ENCODE measurements around the gene PKN2.
"Not testable (repeated sequence)": the region's sequence is repeated elsewhere in the genome, so short reads cannot be mapped to it uniquely, and the experiment has no call there.

The PKN2 gene

DNA sequence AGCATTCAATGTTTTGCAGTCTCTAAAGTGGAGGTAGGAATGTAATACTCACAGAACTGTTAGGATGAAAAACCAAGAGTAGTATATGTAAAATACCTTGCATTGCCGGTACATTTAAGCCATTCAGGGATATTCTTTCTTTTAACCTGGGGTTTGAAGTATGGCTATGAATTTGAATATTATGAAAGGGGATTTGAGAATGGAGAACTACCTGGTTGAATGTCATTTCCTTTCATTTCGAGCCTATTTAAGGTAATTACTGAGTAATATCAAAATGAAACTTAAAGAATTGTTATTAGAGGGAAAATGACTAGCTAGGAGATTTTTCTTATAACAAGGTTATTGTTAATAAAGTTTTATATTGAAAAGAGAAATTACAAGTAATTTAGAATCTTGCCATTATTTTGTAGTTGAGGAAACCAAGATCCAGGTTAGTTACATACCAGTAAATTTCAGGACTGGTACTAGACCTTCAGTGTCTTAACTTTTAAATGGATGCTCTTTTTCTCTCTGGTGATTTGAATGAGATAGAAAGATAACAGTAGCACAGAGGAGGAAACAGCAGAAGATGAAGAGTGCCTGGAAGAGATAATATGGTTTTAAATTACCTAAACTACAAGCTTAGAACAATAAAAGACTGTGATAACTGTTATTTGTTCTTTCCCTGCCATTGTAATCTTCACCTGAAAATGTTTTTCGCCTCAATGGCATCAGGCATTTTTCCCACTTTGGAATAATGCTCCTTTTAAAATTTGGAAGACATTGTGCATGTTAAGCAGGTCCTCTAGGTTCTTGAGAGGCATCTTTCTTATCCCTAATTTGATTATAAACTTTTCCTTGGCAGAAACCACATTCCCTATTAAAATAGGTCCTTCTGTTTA is 103.2 kb downstream of the PKN2 start:
- no peak for DNase-seq (ENCODE audit: low read depth in 2 of 2)

DNA sequence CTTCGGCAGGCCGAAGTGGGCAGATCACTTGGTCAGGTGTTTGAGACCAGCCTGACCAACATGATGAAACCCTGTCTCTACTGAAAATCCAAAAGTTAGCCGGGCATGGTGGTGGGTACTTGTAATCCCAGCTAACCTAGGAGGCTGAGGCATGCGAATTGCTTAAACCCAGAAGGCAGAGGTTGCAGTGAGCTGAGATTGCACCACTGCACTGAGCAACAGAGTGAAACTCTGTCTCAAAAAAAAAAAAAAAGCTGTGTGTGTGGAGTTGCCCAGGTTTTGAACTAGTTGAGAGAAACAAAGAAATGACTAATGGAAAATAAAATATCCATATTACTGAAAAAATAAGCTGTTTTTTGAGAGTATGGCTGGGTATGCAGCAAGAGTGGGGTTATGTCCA is 107.1 kb downstream of the PKN2 start:
- DNase-seq (ENCODE audit: low read depth in 2 of 2), result no peak

DNA sequence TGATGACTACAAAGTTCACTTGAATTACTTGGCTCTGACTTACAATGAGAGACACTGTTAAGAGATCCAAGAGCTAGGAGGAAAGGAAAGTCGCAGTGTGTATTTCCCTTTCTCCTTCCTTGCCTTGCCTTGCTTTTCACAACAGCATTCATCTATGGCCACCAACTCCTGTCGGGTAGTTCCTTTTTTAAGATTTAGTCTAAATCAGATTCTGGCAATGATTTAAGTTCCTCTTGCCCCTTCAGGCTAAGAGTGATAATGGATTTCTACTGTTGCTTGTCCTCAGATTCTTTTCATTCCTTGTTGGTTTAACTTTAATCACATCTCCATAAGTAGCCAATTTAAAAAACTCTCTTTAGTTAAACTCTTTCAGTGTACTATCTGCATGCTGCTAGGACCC is 115.4 kb downstream of the PKN2 start:
- no peak for DNase-seq (ENCODE audit: low read depth in 2 of 2)

DNA sequence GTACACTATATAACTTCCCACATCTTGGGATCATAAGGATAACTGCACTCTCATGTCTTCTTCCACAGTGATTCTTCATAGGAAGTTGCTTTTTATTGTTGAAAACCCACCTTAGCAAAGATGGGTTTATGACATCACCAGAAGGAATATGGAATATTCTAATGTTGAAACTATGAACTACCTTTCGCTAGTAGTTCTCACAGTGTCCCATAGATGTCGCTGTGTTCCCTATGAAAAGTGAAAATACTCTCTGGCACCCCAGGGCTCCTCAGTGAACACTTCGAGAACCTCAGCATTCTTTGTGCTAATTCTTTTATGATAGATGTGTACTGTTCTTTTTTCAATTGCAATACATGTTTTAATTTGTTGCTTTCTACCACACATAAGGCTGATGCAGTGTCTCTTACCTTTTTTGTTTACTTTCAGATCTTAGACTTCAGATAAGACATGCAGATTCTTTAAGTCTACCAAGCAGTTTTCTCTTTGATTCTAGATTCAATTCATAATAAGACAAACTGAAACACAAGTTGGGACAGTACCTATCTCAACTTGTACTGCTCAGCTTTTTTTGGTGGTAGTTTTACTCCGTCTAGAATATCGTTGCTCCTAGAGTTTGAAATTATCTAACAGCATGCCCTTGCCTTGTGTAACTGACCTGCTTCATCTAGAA is 116.4 kb downstream of the PKN2 start:
- no peak for DNase-seq (ENCODE audit: low read depth in 2 of 2)

DNA sequence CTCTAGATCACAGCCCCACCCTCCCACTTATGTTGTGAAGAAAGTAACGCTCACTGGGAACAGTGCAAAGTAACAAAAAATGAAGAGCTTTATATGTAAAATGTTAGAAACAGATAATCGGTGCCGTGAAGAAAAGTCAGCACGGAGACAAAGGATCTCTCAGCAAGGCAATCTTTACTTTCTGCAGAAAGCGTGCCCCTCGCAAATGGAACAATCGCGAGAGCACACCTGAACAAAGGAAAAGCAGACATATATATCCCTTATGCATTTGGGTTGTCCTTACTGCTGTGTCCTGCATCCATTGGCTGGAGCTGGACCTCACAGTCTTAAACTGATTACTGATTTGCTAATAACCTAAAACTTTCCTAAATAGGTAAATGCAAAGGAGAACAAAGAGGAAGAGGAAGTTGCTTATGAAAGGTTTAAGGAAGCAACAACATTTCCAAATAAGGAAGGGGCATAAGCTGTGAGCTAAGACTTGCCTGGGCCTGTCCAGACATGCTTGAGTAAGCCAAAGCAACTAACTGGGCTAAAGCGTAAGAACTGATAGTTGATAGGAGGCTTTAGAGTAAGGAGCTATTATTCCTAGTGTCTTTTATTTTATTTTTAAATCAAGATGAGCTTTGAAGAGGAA is 117.6 kb downstream of the PKN2 start:
- DNase-seq (ENCODE audit: low read depth in 2 of 2), result no peak

DNA sequence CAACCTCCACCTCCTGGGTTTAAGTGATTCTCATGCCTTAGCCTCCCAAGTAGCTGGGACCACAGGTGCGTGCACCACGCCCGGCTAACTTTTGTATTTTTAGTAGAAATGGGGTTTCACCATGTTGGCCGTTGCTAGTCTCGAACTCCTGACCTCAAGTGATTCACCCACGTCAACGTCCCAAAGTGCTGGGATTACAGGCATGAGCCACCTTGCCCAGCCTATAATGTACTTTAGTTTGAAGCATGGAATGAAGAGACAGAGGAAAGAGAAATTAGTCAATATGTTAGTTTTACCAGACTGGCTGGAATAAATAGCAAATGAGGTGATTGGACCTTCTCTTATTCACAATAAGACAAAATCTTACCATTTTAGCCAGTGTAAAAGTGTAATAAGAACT is 118.3 kb downstream of the PKN2 start:
- no peak for DNase-seq (ENCODE audit: low read depth in 2 of 2)

DNA sequence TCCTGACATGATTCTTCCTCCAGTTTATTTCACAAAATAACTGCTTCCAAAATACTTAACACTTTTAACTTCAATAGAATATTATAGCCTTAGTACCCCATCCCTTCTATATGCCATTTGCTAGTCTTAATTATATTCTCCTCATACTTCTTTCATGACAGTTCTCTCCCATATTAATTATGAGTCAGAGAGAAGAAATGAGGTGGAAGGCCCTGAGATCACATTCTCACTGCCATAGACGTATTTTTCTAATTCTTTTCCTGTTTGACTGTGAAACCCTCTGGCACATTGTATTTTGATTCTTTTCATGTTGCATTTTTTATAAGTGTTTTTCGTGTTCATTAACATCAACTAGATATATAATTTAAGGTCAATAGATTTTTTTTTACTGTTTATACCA is 118.9 kb downstream of the PKN2 start:
- peak; percentile 25 to 26 for DNase-seq (ENCODE audit: low read depth in 2 of 2)

DNA sequence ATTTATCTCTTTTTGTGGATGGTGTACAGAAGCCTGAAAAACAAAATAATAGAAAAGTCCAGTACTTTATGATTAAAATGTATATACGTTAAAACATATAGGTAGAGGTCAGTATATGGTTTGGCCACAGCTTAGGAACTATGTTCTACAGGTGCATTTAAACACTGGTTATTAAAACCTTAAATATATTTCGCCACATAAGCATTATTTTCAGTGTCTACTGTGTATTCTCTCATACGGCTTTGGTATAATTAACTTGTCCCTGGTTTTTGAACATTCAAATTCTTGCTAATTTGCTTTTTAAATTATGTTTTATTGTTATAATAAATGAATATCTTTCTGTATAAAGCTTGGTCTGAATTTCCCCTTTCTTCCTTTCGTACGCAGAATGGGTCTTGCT is 119.4 kb downstream of the PKN2 start:
- DNase-seq (ENCODE audit: low read depth in 2 of 2), result no peak

DNA sequence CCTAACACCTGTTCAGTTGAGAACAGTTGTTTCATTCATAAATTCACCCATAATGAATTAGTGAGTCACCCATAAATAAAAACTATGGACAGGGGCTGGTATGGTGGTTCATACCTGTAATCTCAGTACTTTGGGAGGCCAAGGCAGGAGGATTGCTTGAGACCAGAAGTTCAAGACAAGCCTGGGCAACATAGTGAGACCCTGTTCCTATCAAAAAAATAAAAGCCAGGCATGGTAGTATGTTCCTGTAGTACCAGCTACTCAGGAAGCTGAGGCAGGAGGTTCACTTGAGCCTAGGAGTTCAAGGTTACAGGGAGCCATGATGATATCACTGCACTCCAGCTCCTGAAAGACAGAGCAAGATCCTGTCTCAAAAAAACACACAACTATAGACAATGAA is 128.3 kb downstream of the PKN2 start:
- DNase-seq (ENCODE audit: low read depth in 2 of 2), result no peak

DNA sequence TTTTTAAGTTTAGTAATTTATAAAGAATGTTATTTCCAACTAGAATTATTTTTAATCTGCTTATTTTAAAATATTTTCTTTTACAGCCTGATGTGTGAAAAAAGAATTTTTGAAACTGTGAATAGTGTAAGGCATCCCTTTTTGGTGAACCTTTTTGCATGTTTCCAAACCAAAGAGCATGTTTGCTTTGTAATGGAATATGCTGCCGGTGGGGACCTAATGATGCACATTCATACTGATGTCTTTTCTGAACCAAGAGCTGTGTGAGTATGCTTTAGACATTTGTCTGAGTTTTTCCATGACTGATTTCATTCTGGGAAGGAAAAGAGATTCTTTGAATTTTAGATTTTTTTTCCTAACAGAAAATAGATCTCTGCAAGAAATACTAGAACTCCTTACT is 129.4 kb downstream of the PKN2 start:
- DNase-seq (ENCODE audit: low read depth in 2 of 2), result no peak

DNA sequence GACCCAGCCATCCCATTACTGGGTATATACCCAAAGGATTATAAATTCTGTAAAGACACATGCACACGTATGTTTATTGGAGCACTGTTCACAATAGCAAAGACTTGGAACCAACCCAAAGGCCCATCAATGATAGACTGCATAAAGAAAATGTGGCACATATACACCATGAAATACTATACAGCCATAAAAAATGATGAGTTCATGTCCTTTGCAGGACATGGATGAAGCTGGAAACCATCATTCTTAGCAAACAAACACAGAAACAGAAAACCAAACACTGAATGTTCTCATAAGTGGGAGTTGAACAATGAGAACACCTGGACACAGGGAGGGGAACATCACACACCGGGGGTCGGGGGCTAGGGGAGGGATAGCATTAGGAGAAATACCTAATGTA is 135.6 kb downstream of the PKN2 start:
- not testable (repeated sequence) for DNase-seq (ENCODE audit: low read depth in 2 of 2)

DNA sequence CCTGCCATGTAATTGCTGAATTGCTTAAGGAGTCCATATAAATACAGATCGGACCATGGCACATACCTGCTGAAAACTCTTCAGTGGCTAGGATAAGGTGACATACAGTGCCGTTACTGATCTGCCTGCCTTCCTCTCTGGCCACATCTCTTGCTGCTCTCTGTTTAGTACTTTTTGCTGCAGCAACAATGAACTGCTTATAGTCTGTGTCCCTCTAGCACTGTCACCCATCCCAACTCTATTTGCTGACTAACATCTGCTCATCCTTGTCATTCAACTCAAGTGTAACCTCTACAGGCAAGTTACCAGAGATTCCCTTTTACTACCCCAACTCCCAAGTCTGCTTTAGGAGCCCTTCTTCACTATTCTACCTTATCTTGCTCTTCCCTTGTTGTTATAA is 141.6 kb downstream of the PKN2 start:
- DNase-seq (ENCODE audit: low read depth in 2 of 2), result no peak

DNA sequence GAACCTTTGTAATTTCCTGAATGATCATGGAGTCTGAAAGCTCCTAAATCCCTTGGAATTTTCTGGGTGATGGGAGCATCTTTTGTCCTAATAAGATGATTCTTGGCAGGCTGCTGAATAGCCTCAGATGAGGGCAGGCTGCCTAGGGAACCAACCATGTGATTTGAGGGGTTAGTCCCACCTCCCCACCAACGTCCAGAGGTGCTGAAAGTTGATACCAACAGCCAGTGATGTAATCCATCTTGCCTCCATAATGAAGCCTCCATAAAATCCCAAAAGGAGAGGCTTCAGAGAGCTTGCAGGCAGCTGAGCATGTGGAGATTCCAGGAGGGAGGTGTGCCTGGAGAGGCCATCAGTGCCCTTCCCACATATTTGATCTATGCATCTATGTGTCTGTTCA is 163.6 kb downstream of the PKN2 start:
- no peak for DNase-seq (ENCODE audit: low read depth in 2 of 2)

DNA sequence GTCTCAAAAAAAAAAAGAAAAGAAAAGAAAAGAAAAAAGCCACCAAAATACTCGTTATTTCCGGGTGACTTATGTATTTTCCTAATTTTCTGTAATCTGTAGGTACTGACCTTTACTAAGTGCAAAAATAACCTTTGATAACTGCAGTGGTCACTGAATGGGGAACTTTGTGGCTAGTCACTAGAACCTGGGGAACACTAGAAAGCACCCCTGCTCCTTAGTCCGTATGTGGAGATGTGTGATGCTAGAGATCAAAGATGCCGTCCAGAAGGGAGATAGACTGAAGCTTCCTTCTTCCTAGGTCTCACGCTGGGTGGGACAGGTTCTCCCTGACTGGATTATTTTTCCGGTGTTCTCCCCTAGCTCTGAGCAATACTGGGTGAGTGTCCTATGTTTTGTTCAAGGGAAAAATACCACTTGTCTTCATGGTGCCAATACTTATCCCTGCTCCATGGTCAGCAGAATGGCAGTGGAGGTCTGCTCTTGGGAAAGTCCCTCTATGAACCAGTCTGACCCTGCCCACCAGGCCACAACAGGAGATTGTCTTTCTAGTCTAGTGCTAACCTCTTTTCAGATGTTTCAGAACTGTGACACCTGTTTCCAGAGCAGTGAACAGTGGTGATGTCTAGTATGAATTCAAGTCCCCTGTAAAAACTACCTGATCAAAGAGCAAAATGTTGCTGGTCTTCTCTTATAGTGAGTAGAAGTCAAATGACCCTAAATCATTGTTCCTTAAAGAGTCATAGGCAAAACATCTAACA is 167.4 kb downstream of the PKN2 start:
- no peak for DNase-seq (ENCODE audit: low read depth in 2 of 2)

DNA sequence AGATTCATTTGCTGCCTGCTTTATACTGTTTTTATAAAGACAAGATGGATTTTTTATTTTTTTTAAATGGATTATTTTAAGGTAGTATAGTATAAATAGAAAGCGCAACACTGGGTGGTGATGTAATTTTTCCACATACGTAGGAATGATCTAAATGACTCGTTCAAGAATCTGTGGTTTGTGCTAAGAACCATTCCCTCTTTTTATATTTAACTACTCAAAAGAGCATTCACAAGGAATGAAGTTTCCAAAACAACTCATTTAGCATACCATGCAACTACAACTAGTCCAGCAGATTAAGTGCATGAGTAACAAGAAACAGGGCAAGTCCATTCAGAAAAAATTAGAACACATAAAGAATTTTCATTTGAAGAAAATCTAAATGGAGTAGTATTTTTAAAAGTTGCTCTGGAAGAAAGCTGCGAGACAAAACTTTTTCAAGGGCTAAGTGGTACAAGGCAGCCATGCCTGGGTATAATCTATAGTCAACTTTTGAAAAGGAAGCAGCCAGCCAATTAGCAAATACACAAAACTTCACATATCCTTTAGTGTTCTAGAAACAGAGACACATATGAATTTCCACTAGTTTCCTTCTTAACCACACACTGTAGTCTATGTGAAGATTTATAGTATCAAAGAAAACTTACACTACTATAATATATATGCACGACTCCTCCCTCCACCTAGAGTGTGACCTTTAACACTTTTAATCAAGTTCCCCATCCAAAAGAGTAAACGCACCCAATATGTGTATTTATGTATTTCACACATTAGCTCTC is 183.9 kb downstream of the PKN2 start:
- DNase-seq (ENCODE audit: low read depth in 2 of 2), result no peak

DNA sequence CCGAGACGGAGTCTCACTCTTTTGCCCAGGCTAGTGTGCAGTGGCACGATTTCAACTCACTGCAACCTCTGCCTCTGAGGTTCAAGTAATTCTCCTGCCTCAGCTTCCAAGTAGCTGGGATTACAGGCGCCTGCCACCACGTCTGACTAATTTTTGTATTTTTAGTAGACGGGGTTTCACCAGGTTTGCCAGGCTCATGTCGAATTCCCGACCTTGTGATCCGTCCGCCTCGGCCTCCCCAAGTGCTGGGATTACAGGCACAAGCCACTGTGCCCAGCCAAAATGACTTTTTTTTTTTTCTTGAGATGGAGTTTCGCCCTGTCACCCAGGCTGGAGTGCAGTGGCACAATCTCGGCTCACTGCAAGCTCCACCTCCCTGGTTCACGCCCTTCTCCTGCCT is 185.6 kb downstream of the PKN2 start:
- not testable (repeated sequence) for DNase-seq (ENCODE audit: low read depth in 2 of 2)

DNA sequence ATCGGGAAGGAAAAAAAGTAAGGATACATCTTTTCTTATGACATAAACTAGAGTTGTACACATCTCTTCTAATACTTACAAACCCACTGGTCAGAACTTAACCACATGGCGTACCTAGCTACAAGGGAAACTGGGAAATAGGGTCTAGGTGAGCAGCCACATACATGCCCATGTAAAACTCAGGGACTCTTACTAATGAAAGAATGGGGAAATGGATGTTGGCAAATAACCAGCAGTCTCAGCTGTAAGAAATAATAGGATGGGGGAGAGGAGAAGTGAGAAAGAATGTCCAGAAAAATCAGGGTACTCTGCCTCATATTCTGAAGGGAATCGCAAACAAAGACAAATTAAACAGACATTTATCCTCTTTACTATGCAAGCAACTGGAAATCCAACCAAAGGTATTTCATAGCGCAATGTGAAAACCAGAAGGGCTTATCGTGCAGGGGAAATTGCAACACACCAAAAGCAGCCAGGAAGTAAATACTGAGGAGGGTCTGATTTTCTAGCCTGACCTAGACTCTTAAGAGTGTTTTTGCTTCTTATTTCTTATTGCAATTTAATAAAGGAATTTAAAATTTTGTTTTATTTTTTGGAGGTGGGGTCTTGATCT is 189.8 kb downstream of the PKN2 start:
- no peak for DNase-seq (ENCODE audit: low read depth in 2 of 2)

DNA sequence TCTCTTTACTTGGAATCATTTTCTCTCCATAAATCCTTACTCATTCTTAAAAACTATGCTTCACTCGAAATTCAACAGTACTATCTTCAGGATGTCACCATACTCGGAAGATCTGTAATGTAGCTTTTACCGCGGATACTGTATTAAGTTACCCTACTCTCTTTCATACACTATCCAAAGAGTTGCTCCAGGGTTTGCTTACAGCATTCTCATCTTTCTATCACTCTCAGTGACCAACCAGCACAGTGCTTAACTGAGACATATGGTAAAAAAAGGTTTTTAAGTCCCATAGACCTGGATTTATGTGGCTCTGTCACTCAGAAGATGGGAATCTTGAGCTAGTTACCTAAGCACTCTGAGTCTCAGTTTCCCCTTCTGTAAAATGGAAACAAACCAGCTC is 191.5 kb downstream of the PKN2 start:
- DNase-seq (ENCODE audit: low read depth in 2 of 2), result no peak

DNA sequence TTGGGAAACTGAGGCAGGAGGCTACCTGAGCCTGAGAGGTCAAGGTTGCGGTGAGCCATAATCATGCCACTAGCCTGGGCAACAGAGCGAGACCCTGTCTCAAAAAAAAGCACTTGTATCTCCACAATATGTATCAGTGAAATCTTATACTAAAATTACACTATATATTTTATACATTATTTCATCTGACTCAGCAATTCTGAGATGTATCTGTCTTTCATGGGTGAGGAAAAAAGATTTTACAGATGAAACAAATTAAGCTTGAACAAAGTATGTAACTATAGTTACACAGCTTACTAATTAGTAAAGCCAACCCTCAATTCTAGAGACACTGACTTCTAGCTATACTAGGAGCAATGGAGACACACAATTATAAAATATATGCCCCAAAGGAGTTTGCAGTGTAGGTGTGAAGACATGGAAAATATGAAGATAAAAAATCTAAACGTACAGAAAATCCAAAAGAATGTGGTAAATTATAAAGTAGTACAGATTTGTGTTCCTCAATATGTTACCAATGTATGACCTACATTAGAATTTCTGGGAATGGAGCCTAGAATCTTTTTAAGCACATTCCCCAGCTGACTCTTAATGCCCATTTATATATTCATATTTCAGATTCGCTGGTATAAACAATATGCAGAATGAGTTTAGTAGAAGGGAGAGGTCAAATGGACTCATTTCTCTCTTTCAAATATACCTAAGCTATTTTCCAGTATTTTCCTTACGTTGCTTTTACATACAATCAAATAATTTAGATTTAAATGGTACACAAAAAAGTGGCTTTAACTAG is 192.7 kb downstream of the PKN2 start:
- DNase-seq (ENCODE audit: low read depth in 2 of 2), result no peak

DNA sequence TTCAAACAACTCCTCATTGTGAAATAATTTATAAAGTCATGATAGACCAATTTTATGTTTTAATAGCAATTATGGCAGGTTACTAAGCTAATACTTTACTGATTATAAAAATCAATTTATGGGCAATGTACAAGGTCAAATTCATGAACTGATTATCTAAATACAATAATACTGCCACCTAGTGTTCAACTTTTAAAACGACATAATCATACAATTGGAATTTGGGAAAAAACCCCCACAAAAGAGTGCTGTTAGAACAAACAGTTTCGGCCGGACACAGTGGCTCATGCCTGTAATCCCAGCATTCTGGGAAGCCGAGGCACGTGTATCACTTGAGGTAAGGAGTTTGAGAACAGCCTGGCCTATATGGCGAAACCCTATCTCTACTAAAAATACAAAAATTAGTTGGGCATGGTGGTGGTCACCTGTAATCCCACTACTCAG is 193.3 kb downstream of the PKN2 start:
- DNase-seq (ENCODE audit: low read depth in 2 of 2), result no peak
